GM18499 (cell line): ENCODE data around the gene TLE4.
"Not testable (repeated sequence)": the region's sequence is repeated elsewhere in the genome, so short reads cannot be mapped to it uniquely, and the experiment has no call there.

Experiments used
- ATAC-seq: cut with Tn5 transposase; IDR thresholded peaks from one replicate; pipeline ENCODE4 v1.9.1; 2021; ENCODE audit warnings: moderate number of reproducible peaks; ENCODE audit not compliant: insufficient read depth, unreplicated experiment

TLE4 gene

DNA sequence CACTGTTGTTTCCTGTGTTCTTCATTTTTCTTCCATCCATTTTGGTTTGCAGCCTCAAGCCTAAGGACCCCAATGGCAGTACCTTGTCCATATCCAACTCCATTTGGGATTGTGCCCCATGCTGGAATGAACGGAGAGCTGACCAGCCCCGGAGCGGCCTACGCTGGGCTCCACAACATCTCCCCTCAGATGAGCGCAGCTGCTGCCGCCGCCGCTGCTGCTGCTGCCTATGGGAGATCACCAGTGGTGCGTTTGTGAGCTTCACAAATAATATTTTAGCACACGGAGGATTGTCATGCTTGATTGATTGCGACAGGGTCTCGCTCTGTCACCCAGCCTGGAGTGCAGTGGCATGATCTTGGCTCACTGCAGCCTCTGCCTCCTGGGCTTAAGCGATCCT, 136.8 kb downstream of the TLE4 start:
- no peak for ATAC-seq

DNA sequence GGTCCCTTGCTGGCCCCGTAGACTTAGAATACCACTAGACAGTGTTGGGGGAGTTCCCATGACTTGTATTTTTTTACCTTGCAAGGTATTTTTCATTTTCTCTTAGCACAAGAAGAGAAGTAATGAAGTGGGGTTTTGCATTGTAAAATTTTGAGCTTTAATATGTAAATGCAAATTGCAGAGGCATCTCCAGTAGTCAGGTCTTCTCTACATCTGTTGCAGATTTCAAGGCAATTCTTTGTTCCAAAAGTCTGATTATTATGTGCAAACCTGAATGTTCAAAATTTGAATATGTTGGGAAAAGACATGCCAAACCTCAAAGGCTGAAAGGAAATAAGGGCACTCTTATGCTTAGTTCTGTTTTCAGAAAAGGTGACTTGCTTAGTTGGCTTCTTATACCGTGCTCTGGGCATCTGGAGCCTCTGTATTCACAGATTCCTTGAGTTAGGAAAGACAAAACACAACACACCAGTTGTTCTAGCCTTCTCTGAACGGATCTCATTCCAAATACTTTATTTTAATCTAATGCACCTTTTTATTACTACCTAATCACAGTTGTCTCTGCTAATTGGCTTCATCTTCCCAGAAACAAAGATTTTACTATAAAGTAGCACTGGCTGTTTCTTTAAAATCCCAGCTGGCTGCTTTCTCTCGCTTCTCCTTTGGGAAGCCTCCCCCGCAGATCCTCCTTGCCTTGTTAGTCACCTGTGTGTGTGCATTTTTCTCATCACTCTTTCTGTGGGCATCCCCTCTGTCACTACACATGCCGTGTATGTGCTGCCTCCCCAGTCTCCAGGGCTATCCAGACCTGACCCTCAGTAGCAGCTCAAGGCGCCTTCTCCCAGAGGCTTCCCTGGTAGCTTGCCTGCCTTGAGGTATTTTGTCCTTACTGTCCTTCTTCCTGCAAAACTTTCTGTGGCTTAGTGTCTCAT, 138.2 kb downstream of the TLE4 start:
- no peak for ATAC-seq

DNA sequence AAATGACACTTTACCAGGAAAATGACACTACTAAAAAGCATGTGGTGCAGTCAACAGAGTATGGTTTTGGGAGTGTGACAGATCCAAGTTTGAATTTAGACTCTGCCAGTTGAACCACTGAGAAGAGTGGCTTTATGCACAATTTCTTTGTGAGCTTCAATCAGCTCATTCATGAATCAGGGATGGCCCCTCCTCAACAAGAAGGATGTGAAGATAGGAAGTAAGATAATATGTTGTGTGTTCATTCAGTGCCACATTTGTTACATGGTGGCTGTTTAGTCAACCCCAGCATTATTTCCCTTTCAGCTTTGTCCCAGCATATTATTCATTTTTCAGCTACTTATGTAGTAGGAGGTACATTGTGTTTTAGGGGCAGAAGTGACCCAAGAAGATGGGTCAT, 140.1 kb downstream of the TLE4 start:
- no peak for ATAC-seq

DNA sequence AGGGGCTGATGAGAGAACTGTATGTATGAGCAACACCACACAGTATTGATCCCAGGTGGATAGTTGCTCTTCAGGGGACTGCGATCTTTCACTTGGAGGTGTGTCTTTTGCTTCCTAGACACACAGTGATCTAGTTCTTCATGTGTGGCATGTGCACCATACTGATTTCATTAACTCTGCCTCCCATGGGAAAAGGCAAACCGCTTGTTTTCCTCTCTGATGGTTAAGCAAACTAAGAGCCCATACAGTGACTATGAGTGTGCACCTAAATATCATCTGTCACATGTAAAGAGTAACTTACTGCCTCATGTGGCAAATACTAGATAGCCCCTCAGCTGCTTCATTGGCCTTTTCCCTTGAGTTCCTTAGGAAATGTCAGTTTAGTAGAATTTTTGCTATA, 147.3 kb downstream of the TLE4 start:
- ATAC-seq = no peak

DNA sequence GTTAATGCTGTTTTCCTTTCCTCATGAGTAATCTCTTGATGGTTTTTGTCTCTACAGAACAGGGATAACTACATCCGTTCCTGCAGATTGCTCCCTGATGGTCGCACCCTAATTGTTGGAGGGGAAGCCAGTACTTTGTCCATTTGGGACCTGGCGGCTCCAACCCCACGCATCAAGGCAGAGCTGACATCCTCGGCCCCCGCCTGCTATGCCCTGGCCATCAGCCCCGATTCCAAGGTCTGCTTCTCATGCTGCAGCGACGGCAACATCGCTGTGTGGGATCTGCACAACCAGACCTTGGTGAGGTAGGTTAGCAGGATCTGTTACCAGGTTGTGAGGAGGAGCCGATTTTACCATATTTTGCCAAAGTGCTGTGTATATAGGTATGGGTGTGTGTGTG, 148.2 kb downstream of the TLE4 start:
- no peak for ATAC-seq

DNA sequence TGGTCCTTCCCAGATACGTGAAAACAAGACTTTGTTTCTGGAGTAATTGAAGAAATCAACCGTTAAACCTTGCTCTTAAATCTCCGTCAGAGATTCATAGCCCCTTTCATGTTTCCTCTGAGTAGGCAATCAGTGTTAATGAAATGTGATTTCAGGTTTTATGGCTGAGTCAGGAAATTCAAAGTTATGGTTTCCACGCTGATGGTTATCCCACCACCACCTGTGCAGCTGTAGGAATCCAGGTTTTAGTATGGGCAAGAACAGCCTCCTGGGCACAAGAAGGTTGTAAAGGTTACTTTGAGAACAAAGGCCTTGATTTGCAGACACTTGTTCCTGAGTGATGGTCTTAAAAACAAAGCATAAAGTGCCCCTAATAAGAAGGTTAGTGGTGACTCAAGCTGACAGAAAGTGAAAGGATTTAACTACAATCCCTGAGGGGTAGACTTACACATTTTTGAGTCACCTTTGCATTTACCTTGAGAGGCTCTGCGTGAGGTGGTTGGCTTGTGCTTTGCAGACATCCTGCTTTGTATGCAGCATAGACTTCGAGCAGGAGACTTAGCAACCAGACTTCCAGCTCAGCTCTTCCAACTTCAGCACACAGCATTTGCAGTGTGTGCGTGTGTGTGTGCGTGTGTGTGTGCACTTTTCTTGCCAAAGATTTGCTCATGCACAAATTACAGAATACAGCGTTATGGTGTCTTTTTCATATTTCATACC, 159.6 kb downstream of the TLE4 start:
- peak; percentile 91 for ATAC-seq

DNA sequence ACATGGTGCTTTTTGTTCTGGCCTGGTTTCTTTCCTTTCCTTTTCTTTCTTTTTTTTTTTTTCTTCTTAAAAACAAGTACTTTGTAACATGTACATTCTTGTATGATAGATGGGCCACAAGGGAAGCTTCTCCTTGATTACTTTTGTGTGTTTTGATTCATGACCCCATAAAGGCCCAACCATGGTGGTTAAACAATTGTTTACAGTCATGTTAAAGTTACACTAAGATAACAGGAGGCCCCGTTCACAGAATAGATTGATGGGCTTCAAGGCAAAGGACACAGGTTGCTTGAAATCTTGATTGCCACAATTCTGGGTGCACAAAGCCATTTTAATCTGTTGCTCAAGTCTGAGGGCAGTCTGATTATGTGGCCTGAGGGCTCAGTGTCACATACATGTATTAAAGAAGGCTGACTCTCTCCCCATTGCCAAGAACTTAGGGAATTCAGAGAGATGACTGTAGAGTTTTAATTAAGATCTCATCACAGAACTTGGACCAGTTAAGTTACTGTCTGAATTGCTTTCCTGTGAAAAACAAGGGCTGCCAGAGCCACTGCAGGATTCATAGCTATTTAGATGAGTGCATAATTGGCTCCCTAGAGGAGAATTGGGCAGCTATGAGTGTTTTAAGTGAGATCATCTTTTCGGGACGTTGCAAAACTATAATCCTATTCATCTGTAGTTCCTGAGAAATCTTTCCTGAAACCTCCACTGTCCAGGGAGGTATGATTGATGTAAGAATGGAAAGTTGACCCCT, 163.4 kb downstream of the TLE4 start:
- ATAC-seq = no peak

DNA sequence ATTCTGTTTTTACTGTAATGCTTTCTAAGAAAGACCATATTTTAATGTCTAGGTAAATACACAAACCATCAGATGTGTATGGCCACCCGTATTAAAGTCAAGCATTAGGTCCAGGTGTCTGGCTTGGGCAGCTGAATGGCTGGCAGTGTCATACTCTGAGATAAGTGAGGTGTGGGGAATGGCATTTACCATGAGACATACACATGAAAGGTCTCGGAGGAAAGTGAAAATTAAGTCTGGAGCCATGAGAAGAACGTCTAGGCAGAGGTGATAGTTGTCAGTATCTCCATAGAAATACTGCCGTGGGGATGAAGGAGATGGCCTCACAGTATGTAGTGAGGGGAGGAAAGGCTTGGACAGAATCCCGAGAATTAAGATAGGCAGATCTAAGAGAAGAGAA, 164.3 kb downstream of the TLE4 start:
- ATAC-seq = no peak

DNA sequence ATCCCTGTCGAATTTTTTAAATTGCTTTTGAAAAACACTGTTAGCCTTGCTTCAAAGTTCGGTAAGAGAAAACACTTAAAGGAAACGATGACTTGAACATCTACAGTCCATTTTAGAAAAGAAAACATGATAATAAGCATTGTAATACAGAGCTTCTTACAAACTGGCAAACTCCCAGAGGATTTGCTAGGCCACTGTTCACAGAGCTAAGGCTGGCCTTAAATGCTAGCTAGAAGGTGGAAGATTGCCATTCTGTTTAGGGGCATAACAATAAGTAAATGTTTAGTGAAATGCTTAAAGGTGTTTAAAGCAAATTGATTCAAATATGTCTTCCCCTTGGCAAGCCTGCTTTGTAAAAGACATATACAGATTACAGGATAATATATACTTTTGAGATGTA, 169.6 kb downstream of the TLE4 start:
- ATAC-seq = no peak

DNA sequence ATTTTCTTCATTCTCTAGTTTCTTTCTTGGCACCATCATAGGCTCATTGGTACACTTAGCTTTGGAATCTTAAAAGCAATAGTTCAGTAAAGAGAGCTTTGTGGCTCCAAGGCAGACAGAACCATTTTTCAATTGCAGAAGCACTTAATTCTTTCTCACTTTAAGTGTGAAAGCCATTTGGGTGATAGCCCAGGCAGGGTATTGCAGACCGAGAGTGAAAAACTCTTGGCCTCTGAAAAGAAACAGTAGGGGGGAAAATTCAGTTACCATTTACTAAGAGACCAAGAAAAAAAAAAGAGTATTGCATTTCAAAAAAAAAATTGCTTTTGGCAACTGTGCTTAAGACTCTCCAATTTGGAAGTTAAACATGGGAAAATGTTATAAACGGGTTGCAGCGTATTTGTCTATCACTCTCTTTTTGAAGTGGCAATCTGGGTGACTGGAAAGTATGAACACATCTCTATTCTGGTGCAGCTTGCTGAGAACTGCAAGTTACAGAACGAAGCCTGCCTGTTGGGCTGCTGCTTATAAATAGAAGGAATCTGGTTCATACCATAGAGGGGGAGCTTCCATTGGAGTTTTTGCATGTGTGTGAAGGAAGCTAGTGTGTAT, 170.5 kb downstream of the TLE4 start:
- ATAC-seq = no peak

DNA sequence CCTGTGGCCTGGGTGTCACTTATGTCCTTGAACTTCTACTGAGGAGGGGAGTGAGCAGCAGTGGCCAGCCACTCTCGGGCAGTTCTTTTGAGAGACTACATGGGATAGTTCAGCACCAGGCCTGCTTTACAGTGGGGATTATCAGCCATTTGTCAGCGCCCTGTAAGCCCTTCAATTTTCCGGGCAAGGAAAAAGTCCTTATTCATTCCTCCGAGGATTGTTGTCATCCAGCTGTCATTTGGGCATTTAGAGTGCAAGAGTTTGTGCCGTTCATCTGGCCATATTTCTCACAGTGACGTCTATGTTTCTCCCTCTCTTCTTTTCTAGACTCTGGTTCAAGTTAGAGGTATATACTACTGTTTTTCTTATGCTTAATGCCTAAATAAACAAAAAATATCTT, 172.8 kb downstream of the TLE4 start:
- ATAC-seq = no peak

DNA sequence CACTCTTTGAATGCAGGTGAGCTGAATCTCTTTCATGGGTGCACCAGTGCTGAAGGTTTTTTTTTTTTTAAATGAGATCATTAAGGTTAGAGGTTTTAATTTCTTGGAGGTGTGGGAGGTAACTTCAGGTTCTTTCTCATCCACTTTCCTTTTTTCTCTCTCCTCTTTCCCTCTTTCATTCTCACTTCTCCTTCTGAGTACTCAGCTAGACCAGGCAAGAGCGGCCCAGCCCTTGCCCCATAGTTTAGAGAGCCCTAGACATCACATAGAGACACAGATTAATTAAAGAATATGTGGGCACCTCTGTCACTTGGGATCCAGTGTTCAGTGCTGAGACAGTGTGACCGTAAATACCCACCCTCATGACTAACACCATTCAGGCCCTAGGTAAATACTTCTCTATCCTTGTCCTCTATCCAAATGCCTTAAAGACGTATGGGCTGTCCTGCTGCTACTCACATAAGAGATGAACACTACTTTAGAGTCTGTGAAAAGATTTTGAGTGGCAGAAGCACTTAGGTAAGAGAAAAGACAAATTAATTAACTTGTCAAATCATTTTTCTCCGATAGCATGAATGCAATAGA, 174.1 kb downstream of the TLE4 start:
- ATAC-seq = no peak

DNA sequence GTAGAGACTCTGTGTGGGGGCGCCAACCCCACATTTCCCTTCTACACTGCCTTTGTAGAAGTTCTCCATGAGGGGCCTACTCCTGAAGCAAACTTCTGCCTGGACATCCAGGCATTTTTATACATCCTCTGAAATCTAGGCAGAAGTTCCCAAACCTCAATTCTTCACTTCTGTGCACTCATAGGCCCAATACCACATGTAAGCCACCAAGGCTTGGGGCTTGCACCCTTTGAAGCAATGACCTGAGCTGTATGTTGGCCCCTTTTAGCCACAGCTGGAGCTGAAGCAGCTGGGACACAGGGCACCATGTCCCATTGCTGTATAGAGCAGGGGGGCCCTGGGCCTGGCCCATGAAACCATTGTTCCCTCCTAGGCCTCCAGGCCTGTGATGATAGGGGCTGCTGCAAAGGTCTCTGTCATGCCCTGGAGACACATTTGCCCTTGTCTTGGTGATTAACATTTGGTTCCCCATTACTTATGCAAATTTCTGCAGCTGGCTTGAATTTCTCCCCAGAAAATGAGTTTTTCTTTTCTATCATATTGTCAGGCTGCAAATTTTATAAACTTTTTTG, 180.2 kb downstream of the TLE4 start:
- ATAC-seq = not testable (repeated sequence)

DNA sequence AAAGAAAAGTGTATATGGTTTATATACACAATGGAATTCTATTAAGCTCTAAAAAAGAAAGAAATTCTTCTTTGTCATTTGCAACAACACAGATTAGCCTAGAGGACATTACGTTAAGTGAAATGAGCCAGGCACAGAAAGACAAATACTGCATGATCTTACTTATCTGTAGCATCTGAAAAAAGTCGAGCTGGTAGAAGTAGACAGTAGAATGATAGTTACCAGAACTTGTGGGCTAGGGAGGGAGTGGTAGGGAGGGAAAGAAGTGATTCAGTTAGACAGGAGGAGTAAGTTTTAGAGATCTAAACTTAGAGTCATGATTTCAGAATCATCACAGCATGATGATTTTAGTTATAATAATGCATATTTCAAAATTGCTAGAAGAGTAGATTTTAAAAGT, 184.6 kb downstream of the TLE4 start:
- no peak for ATAC-seq

DNA sequence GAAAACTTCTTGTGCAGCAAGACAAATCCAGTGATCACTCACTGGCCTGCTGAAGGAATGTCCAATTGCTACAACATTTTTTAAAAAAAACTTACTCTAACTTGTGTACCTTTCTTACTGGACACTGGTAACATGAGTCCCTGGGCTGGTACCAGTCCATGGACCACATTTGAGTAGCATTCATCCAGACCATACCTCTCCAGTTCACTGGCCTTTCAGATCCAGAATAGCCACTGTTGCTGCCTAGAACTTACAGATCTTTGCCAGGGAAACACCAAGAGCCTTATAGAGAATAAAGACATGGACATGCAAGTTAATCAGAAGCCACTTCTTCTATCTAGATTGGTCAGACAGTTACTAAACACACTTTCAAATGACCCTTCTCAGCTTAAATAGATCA, 185.3 kb downstream of the TLE4 start:
- no peak for ATAC-seq

DNA sequence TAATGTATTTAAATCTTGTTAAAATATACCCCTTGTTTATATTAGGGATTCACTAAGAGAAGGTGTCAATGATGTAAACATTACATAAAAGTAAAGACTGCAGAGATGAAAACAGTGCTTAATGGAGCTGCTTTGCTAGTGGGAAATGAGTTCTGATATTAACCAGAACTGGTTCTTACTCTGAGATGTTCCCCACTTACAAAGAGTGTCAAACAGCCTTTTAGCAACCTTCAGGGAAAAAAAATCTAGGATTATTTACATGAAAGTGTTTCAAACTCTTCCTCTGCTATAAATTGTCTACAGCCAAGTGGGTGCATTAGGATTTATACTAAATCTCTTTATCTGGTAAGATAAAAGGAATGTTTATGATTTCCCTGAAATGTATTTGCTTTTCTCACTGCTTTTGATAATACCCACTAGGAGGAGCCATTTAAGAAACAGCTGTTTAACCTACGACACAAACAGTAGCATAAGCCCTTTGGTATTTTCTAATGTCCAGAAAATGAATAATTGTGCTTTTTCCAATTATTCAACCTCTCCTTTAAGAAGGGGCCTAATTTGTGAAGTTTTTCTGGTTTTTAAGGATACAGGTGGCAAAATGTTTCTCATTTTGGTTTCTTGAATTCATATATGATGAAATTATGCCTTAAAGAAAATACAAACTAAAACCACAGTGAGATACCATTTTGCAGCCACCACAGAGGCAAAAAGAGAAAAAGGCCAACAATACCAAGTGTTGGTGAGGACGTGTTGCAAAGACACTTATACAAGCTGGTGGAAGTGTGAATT, 186.3 kb downstream of the TLE4 start:
- no peak for ATAC-seq

DNA sequence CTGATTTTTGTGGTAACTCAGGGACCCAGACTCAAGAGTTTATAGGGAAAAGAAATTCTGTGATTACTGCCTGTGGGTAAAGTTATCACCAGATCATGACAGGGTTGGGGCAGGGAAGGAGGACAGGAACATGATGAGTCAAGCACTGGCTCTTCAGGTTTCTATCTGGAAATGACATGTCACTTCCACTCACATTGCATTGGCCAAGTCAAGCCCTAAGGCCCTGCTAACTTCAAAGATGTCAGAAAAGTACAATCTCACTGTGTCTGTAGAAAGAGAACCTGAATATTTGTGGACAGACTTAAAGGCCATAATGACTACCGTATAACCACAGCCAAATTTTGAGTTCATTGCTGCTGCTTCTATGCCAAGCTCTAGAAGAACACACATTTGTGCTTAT, 187.7 kb downstream of the TLE4 start:
- no peak for ATAC-seq

DNA sequence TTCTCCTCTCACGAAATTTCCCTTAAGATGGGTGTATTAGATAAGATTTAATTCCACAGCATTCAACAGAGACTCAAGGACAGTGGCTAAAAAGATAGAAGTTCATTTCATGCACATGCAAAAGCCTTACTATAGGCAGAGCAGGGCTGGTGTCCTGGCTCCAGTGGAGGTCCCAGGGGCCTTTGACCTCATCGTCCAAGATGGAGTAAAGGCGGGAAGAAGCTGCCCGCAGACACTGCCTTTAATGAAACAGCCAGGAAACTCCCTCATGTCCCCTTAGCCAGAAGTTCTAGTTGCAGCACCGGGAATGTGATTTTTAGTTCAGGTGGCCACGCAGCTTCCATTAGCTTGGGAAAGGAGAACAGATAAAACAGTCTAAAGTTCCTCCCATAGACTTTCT, 190.3 kb downstream of the TLE4 start:
- ATAC-seq = no peak

DNA sequence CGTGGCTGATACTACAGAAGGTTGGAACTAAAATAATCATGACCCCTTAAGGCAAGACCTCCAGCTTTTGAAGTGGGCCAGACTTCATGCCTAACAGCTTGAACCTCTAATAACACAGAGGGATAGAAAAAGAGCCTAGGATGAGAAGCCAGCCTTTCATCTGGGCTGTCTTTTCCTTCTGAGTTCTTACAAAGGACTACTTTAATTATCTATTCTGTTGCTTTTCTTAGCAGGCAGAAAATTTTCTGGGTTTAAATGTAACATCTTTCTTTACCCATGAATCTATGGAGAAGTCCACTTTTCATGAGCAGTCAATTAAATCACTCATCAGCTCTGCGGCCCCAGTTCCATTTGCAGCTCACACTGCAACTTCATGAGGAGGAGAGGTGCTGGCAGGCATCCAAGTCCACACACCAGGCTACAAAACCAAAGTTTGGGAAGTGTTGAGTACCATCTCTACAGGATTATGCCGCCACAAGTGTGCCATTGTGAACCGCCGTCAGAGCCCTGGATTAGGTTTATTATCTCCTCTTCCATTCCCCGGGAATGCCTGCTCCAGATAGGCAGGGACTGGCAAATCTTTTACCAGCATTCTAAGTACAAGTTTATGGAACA, 192.0 kb downstream of the TLE4 start:
- no peak for ATAC-seq
